ENCODE results near the gene GABRB1.

GRCh38 chr4:47383829-47384427 lies 352.6 kb downstream of the GABRB1 start:
- no peak for TF ChIP-seq SUZ12 (IDR thresholded peaks at IDR 0.05; ENCODE audit: extremely low read depth, insufficient read depth, insufficient read length)
- TF ChIP-seq ZNF274 (IDR thresholded peaks at IDR 0.05; ENCODE audit: low read depth, low read length): no peak
